Neural cell (in vitro differentiated cells): ENCODE data around the gene PFN3. TPM values are rescaled to one million over a fixed set of nuclear protein-coding genes. Genes with fewer than 3 reads are reported as not detected.

Experiments used
- H2AFZ ChIP-seq: fragments of 200-600, 300-800 bp; sonication (generic), shearing (Covaris generic); 2 replicates; pipeline ENCODE4 v1.6.0; 2014; ENCODE audit warnings: low read depth, mild to moderate bottlenecking, antibody characterized with exemption, low read length, moderate library complexity
- H3F3A ChIP-seq: fragments of 200-600 bp; shearing (Covaris generic); 2 replicates; pipeline ENCODE4 v1.6.1; 2016; ENCODE audit warnings: mild to moderate bottlenecking, moderate library complexity, mixed read lengths, antibody characterized with exemption, low read length; ENCODE audit not compliant: insufficient read depth, poor library complexity, severe bottlenecking
- H3K27ac ChIP-seq: fragments of 200-600, 300-800 bp; sonication (generic), shearing (Covaris generic); 2 replicates; pipeline ENCODE4 v1.5.1; 2014; ENCODE audit warnings: mild to moderate bottlenecking, low read length, moderate library complexity
- H3K27me3 ChIP-seq: fragments of 300-800, 200-600 bp; sonication (generic), shearing (Covaris generic); 2 replicates; pipeline ENCODE4 v1.6.0; 2014; ENCODE audit warnings: mild to moderate bottlenecking, low read depth, low read length, moderate library complexity; ENCODE audit not compliant: insufficient read depth
- H3K36me3 ChIP-seq: fragments of 300-800, 200-600 bp; sonication (generic), shearing (Covaris generic); 2 replicates; pipeline ENCODE4 v1.5.1; 2014; ENCODE audit warnings: mild to moderate bottlenecking, antibody characterized with exemption, low read length, moderate library complexity; ENCODE audit not compliant: insufficient read depth
- H3K4me2 ChIP-seq: fragments of 300-800, 200-600 bp; sonication (generic), shearing (Covaris generic); 2 replicates; pipeline ENCODE4 v1.6.0; 2014; ENCODE audit warnings: mild to moderate bottlenecking, low read length
- H3K4me3 ChIP-seq: fragments of 300-800, 200-600 bp; sonication (generic), shearing (Covaris generic); 2 replicates; pipeline ENCODE4 v1.5.1; 2014; ENCODE audit warnings: mild to moderate bottlenecking, low read length, moderate library complexity
- H3K79me2 ChIP-seq: fragments of 200-600 bp; shearing (Covaris generic); replicated peaks from 2 replicates; pipeline ENCODE4 v1.6.0; 2014; ENCODE audit warnings: mild to moderate bottlenecking, low read length, moderate library complexity; ENCODE audit not compliant: insufficient read depth
- H3K9ac ChIP-seq: fragments of 300-800, 200-600 bp; sonication (generic), shearing (Covaris generic); 2 replicates; pipeline ENCODE4 v1.6.1; 2016; ENCODE audit warnings: mild to moderate bottlenecking, low read length, mixed read lengths
- H3K9me2 ChIP-seq: fragments of 200-600 bp; shearing (Covaris generic); 2 replicates; pipeline ENCODE4 v1.6.1; 2016; ENCODE audit warnings: mild to moderate bottlenecking, low read length, mixed read lengths; ENCODE audit not compliant: insufficient read depth
- H3K9me3 ChIP-seq: fragments of 200-600, 300-800 bp; sonication (generic), shearing (Covaris generic); 2 replicates; pipeline ENCODE4 v1.6.1; 2016; ENCODE audit warnings: mild to moderate bottlenecking, mixed run types, low read length, moderate library complexity, mixed read lengths
- H4K20me1 ChIP-seq: fragments of 200-600 bp; shearing (Covaris generic); 2 replicates; pipeline ENCODE4 v1.6.1; 2016; ENCODE audit warnings: mild to moderate bottlenecking, mixed run types; ENCODE audit not compliant: insufficient read depth
- EP300 ChIP-seq: fragments of 450-650 bp; conservative IDR thresholded peaks from 2 replicates; pipeline ENCODE4 v1.6.1; 2014; ENCODE audit warnings: antibody characterized with exemption, mild to moderate bottlenecking, moderate library complexity; ENCODE audit not compliant: poor library complexity, severe bottlenecking
- EZH2 ChIP-seq: fragments of 200-600, 300-800 bp; shearing (Covaris generic), sonication (generic); IDR thresholded peaks from 2 replicates; pipeline ENCODE4 v1.6.1; 2014; ENCODE audit warnings: antibody characterized with exemption, low read length, borderline replicate concordance, mild to moderate bottlenecking; ENCODE audit not compliant: insufficient read depth, poor library complexity, severe bottlenecking
- MXI1 ChIP-seq: fragments of 450-650 bp; conservative IDR thresholded peaks from 2 replicates; pipeline ENCODE4 v1.6.1; 2014; ENCODE audit warnings: antibody characterized with exemption, mild to moderate bottlenecking; ENCODE audit not compliant: poor library complexity, severe bottlenecking
- POLR2AphosphoS5 ChIP-seq: IDR thresholded peaks from 2 replicates; pipeline ENCODE4 v1.6.1; 2012
- RAD21 ChIP-seq: fragments of 450-650 bp; conservative IDR thresholded peaks from 2 replicates; pipeline ENCODE4 v1.6.1; 2014; ENCODE audit warnings: antibody characterized with exemption, mild to moderate bottlenecking, moderate library complexity
- SMC3 ChIP-seq: fragments of 450-650 bp; conservative IDR thresholded peaks from 2 replicates; pipeline ENCODE4 v1.6.1; 2014; ENCODE audit warnings: antibody characterized with exemption, mild to moderate bottlenecking, moderate library complexity; ENCODE audit not compliant: poor library complexity
- TAF1 ChIP-seq: IDR thresholded peaks from 2 replicates; pipeline ENCODE4 v1.6.1; 2012; ENCODE audit warnings: low read depth
- polyA plus RNA-seq: library from polyadenylated mRNA; depleted of rRNA; stranded (reverse); fragments of >200 nt; gene quantifications from 2 replicates; pipeline ENCODE4 v1.2.3, GENCODE V29; 2014
- TF ChIP-seq, protein P1 (sequence below): IDR thresholded peaks from 2 replicates; pipeline ENCODE4 v1.6.1; 2012; ENCODE audit warnings: borderline replicate concordance
- TF ChIP-seq, protein P2 (sequence below): fragments of 450-650 bp; IDR thresholded peaks from 2 replicates; pipeline ENCODE4 v1.5.1; 2014; ENCODE audit warnings: antibody characterized with exemption, mild to moderate bottlenecking, moderate library complexity; ENCODE audit not compliant: poor library complexity, severe bottlenecking

Gene PFN3
- polyA plus RNA-seq, 1 donor from 2014 or later, result not detected

DNA sequence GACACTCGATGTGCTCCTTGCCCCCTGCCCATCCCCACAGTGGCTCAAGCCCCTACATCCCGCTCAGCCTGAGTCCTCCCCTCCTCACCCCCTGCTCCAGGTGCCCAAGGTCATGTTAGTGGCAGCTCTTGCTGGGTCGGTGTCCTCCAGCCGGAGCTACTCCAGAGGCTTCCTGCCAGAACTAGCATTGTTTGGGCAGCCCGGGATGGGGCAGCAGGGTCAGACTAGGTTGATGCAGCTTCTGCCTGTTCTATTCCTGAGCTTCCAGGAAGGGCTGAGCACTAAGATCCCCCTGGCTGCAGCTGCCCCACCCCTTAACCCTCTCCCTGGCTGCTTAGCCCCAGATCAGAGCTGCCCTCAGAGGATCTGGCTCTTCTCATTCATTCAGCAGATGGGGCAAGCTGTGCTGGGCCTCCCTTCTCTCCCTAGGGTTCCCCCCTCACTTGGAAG is 42.1 kb downstream of the PFN3 start:
- H3K4me3 ChIP-seq, result no peak overlapping the region
- no peak overlapping the region for H2AFZ ChIP-seq
- H3K27me3 ChIP-seq, result peaks cover 3% of the 10 kb centered on the region

DNA sequence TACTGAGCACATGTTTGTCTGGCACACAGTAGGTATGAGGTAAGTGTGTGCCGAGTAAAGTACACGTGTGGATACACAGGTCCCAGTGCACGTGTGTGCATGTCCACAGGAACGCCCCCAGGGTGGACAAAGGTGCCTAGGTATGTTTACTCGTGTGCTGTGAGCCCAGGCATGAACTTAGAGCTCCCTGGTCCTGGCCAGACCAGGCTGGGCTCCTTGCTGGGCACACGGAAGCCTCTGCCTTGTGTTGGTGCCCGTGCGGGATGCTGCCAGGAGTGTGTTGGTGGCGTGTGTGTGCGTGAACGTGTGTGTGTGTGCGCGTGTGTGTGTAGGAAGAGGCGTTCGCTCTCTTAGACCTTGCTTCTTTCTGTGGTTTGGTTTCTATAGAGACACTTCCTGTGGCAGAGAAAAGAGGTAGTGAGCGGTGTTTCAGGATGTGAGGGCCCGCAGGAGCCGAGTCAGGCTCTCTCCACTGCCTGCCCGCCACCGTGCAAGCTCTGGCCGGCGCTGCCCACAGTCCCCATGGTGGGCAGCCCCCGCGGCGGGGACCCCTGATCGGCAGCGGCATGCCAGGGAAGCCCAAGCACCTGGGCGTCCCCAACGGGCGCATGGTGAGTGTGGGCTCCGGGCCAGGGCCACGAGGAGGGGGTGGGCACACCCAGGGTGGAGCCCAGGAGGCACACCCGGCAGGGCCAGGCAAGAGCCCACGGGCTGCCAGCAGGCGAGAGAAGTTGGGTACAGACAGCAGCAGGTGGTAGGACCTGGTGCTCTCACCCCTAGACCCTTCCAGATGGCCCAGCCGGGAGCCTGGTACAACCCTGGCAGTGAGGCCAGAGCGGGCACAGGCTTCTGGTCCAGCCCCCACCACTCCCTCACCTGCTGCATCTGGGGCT is 42.8 kb downstream of the PFN3 start, which contains the start of gene RGS14:
RGS14 (plus strand) TSS at position 466 of the 893 bp plus-strand sequence; CDS start at position 567, 101 bp downstream.
- Histone ChIP-seq H2AFZ (no peak within 1 kb of the TSS), H3K9ac (no peak within 1 kb of the TSS), H3K4me2 (no peak within 1 kb of the TSS), H3K27ac (peak within 1 kb of the TSS; percentile 93), H3K9me2 (no peaks in the 10 kb centered on the region), H3K4me3 (peak within 1 kb of the TSS; percentile 33), H3K27me3 (no peaks in the 10 kb centered on the region), H3K36me3 (no peaks in the 10 kb centered on the region), H3K9me3 (no peaks in the 10 kb centered on the region), H3F3A (no peaks in the 10 kb centered on the region), H4K20me1 (no peaks in the 10 kb centered on the region), H3K79me2 (no peaks in the 10 kb centered on the region)
- no peak for TF ChIP-seq POLR2AphosphoS5
- TF ChIP-seq TAF1, result no peak
- TF ChIP-seq, protein P1, sequence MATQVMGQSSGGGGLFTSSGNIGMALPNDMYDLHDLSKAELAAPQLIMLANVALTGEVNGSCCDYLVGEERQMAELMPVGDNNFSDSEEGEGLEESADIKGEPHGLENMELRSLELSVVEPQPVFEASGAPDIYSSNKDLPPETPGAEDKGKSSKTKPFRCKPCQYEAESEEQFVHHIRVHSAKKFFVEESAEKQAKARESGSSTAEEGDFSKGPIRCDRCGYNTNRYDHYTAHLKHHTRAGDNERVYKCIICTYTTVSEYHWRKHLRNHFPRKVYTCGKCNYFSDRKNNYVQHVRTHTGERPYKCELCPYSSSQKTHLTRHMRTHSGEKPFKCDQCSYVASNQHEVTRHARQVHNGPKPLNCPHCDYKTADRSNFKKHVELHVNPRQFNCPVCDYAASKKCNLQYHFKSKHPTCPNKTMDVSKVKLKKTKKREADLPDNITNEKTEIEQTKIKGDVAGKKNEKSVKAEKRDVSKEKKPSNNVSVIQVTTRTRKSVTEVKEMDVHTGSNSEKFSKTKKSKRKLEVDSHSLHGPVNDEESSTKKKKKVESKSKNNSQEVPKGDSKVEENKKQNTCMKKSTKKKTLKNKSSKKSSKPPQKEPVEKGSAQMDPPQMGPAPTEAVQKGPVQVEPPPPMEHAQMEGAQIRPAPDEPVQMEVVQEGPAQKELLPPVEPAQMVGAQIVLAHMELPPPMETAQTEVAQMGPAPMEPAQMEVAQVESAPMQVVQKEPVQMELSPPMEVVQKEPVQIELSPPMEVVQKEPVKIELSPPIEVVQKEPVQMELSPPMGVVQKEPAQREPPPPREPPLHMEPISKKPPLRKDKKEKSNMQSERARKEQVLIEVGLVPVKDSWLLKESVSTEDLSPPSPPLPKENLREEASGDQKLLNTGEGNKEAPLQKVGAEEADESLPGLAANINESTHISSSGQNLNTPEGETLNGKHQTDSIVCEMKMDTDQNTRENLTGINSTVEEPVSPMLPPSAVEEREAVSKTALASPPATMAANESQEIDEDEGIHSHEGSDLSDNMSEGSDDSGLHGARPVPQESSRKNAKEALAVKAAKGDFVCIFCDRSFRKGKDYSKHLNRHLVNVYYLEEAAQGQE, result no peak
- TF ChIP-seq, protein P2, sequence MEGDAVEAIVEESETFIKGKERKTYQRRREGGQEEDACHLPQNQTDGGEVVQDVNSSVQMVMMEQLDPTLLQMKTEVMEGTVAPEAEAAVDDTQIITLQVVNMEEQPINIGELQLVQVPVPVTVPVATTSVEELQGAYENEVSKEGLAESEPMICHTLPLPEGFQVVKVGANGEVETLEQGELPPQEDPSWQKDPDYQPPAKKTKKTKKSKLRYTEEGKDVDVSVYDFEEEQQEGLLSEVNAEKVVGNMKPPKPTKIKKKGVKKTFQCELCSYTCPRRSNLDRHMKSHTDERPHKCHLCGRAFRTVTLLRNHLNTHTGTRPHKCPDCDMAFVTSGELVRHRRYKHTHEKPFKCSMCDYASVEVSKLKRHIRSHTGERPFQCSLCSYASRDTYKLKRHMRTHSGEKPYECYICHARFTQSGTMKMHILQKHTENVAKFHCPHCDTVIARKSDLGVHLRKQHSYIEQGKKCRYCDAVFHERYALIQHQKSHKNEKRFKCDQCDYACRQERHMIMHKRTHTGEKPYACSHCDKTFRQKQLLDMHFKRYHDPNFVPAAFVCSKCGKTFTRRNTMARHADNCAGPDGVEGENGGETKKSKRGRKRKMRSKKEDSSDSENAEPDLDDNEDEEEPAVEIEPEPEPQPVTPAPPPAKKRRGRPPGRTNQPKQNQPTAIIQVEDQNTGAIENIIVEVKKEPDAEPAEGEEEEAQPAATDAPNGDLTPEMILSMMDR, result no peak
- no peak for TF ChIP-seq EZH2
- no peak for TF ChIP-seq MXI1
- TF ChIP-seq EP300, result no peak
- no peak for TF ChIP-seq SMC3

More for the DNA sequence above, 42.1 kb downstream of the PFN3 start:
- Histone ChIP-seq H3K27ac (no peak overlapping the region), H3K36me3 (no peaks in the 10 kb centered on the region), H3K4me2 (no peak overlapping the region), H3K9me2 (no peaks in the 10 kb centered on the region), H3K9me3 (no peaks in the 10 kb centered on the region), H3K79me2 (no peaks in the 10 kb centered on the region), H3F3A (no peaks in the 10 kb centered on the region), H3K9ac (no peak overlapping the region), H4K20me1 (no peaks in the 10 kb centered on the region)
- no peak for TF ChIP-seq MXI1
- TF ChIP-seq, protein P2, result no peak
- no peak for TF ChIP-seq RAD21
- TF ChIP-seq, protein P1, result no peak
- TF ChIP-seq EZH2, result no peak
- TF ChIP-seq EP300, result no peak
- TF ChIP-seq SMC3, result no peak
- TF ChIP-seq POLR2AphosphoS5, result no peak
- no peak for TF ChIP-seq TAF1
